Epithelial cell of proximal tubule (primary cell): Measurements from ENCODE around the gene TJP1. TPM values are rescaled to one million over a fixed set of nuclear protein-coding genes. Genes with fewer than 3 reads are reported as not detected.

Experiments
- DNase-seq: peaks from one replicate; pipeline ENCODE4 v3.0.0-alpha.2; 2011; ENCODE audit warnings: low read depth
- H3K4me3 ChIP-seq: 2 replicates; pipeline ENCODE4 v1.5.1; 2011; ENCODE audit warnings: low read depth, mild to moderate bottlenecking, low read length
- CTCF ChIP-seq: conservative IDR thresholded peaks from 2 replicates; pipeline ENCODE4 v1.5.1; 2012; ENCODE audit warnings: low read depth, mild to moderate bottlenecking, low read length
- total RNA-seq: library from RNA; depleted of rRNA; stranded (reverse); fragments of >200 nt; gene quantifications from 2 replicates; pipeline ENCODE4 v1.2.3, GENCODE V29; 2015

TJP1 gene
- total RNA-seq, 1 donor from 2014 or later, result 106 TPM

- H3K4me3 ChIP-seq, result no peak overlapping the region
- no peak for DNase-seq
- no peak for TF ChIP-seq CTCF
Observed at GRCh38 chr15:29682781-29683180, 139.5 kb downstream of the TJP1 start.

- no peak overlapping the region for H3K4me3 ChIP-seq
- TF ChIP-seq CTCF, result no peak
- DNase-seq, result no peak
Observed at GRCh38 chr15:29682361-29682760, 139.9 kb downstream of the TJP1 start.

- no peak overlapping the region for H3K4me3 ChIP-seq
- no peak for DNase-seq
- no peak for TF ChIP-seq CTCF
Observed at GRCh38 chr15:29681946-29682345, 140.3 kb downstream of the TJP1 start.

DNA sequence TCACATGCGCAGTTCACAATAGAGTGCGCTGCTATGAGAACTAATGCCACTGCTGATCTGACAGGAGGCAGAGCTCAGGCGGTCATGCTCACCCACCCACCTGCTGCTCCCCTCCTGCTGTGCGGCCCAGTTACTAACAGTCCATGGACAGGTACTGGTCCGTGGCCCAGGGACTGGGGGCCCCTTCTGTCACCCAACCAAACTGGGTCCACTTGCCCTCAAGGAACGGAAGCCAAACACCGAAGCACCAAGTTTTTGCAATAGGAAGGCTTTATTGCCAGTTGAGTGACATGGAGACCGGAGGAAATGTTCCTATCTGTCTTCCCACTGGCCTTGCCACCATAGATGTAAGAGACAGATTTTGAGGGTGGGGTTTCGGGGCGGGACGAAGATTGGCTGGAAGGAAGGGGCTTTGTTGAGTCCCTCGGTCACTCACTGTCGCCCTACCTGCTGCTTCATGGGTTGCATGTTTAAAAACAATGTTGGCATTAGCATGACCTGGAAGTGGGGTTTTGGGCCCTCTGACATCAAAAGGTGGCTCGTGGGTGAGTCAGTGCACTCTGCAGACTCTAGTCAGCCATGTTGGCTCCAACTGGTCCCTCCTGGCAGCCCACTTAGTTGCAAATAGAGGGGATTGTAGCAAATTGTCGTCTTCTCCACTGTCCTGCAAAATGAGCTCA, 141.0 kb downstream of the TJP1 start:
- no peak for TF ChIP-seq CTCF
- no peak for DNase-seq
- H3K4me3 ChIP-seq, result no peak overlapping the region

- DNase-seq, result no peak
- TF ChIP-seq CTCF, result peak; percentile 8
- H3K4me3 ChIP-seq, result no peak overlapping the region
Observed at GRCh38 chr15:29680465-29681165, 141.7 kb downstream of the TJP1 start.

DNA sequence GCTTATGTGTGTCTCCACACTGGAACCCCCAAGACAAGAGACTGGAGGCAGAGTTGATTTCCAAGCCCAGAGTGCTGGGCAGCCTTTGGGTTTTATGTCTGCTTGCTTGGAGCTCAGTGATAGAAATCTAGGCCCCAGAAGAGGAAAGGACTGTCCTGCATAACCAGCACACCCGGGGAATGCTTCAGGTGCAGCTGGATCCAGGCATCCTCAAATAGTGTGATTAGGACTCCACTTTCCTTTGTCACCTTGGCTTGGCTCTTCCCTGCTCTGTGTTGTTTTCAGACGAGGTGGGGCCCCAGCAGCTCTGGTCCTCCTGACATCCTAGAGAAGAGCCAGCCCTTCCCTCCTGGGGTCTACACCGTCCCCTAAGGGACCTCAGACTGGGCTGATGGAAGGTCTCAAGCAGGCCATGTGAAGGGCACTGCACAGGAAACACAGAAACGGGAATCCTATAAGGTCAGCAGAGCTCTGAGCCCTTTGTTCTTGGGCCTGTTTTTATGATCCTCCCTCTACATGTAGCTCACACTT, 143.7 kb downstream of the TJP1 start:
- DNase-seq, result no peak
- no peak overlapping the region for H3K4me3 ChIP-seq
- no peak for TF ChIP-seq CTCF
